Measurements from ENCODE around the gene DDX51. TPM values are rescaled to one million over a fixed set of nuclear protein-coding genes. Genes with fewer than 3 reads are reported as not detected.

Gene DDX51
- total RNA-seq: 10 to 100 TPM; 29.5 to 83.7 TPM

GRCh38 chr12:132144115-132144809 is at the start of gene DDX51, which contains the start of gene NOC4L:
DDX51 (minus strand) TSS chr12:132144319; CDS start chr12:132144296, 23 bp downstream.
NOC4L (plus strand) TSS chr12:132144457; CDS start chr12:132144489, 32 bp downstream.
- no peaks in the 10 kb centered on the region for H3K9me3 Mint-ChIP-seq
- peak within 1 kb of the TSS; percentile 93 for H3K4me3 Mint-ChIP-seq
- DNase-seq (ENCODE audit: low spot score): peak; percentile 96
- H3K36me3 Mint-ChIP-seq: no peaks in the 10 kb centered on the region
- peaks cover 24% of the 10 kb centered on the region in 2 donors for H3K4me1 Mint-ChIP-seq (ENCODE audit: low read depth in 2 of 2)
- H3K27ac Mint-ChIP-seq: peak within 1 kb of the TSS; percentile 77 to 93
- peak; percentile 94 to 97 for ATAC-seq
- H3K27me3 Mint-ChIP-seq: no peaks in the 10 kb centered on the region

GRCh38 chr12:132191715-132192553 is 47.8 kb upstream of the DDX51 start:
- DNase-seq (ENCODE audit: low spot score) (no peak), ATAC-seq (no peak)
- Mint-ChIP-seq H3K4me1 (ENCODE audit: low read depth in 2 of 2) (peaks cover 5 to 8% of the 10 kb centered on the region in 2 donors), H3K36me3 (no peaks in the 10 kb centered on the region), H3K27ac (no peak overlapping the region), H3K27me3 (peaks cover 0 to 5% of the 10 kb centered on the region in 2 donors), H3K4me3 (no peak overlapping the region), H3K9me3 (peaks cover 3% of the 10 kb centered on the region)

GRCh38 chr12:132190834-132191500 is 46.8 kb upstream of the DDX51 start:
- Mint-ChIP-seq H3K4me1 (ENCODE audit: low read depth in 2 of 2) (peaks cover 6 to 11% of the 10 kb centered on the region in 2 donors), H3K27ac (no peak overlapping the region), H3K27me3 (peaks cover 0 to 5% of the 10 kb centered on the region in 2 donors), H3K9me3 (peaks cover 3% of the 10 kb centered on the region), H3K36me3 (peaks cover under 1% of the 10 kb centered on the region), H3K4me3 (no peak overlapping the region)
- DNase-seq (ENCODE audit: low spot score) (no peak), ATAC-seq (no peak)

- peak overlapping the region; percentile 15 to 70 for H3K27ac Mint-ChIP-seq
- peaks cover 0 to 5% of the 10 kb centered on the region in 2 donors for H3K27me3 Mint-ChIP-seq
- ATAC-seq: peak; percentile 41 to 46
- peaks cover 5% of the 10 kb centered on the region for H3K36me3 Mint-ChIP-seq
- no peak for DNase-seq (ENCODE audit: low spot score)
- peak overlapping the region; percentile 91 for H3K4me3 Mint-ChIP-seq
- peaks cover 3% of the 10 kb centered on the region for H3K9me3 Mint-ChIP-seq
- peaks cover 11 to 16% of the 10 kb centered on the region in 2 donors for H3K4me1 Mint-ChIP-seq (ENCODE audit: low read depth in 2 of 2)
Observed at GRCh38 chr12:132190012-132190755, 46.1 kb upstream of the DDX51 start.

- peaks cover 11 to 17% of the 10 kb centered on the region in 2 donors for H3K4me1 Mint-ChIP-seq (ENCODE audit: low read depth in 2 of 2)
- ATAC-seq (peak; percentile 97 to 98), DNase-seq (ENCODE audit: low spot score) (peak; percentile 96)
- H3K9me3 Mint-ChIP-seq: peaks cover 3% of the 10 kb centered on the region
- peaks cover 0 to 5% of the 10 kb centered on the region in 2 donors for H3K27me3 Mint-ChIP-seq
- H3K27ac Mint-ChIP-seq: peak overlapping the region; percentile 15 to 70
- H3K36me3 Mint-ChIP-seq: peaks cover 5% of the 10 kb centered on the region
- peak overlapping the region; percentile 91 for H3K4me3 Mint-ChIP-seq
Observed at GRCh38 chr12:132189378-132190011, 45.4 kb upstream of the DDX51 start.

- Mint-ChIP-seq H3K9me3 (peaks cover 3% of the 10 kb centered on the region), H3K36me3 (peaks cover 5% of the 10 kb centered on the region), H3K4me1 (ENCODE audit: low read depth in 2 of 2) (peaks cover 11 to 17% of the 10 kb centered on the region in 2 donors), H3K4me3 (peak overlapping the region; percentile 91), H3K27me3 (peaks cover 0 to 2% of the 10 kb centered on the region in 2 donors), H3K27ac (peak overlapping the region; percentile 15 to 70)
- no peak for ATAC-seq
- DNase-seq (ENCODE audit: low spot score): no peak
Observed at GRCh38 chr12:132188916-132189325, 44.8 kb upstream of the DDX51 start.

- ATAC-seq: no peak
- H3K4me3 Mint-ChIP-seq: no peak overlapping the region
- H3K36me3 Mint-ChIP-seq: peaks cover 5% of the 10 kb centered on the region
- H3K9me3 Mint-ChIP-seq: peaks cover 2% of the 10 kb centered on the region
- no peak for DNase-seq (ENCODE audit: low spot score)
- H3K27me3 Mint-ChIP-seq: peaks cover 0 to 1% of the 10 kb centered on the region in 2 donors
- peaks cover 11 to 17% of the 10 kb centered on the region in 2 donors for H3K4me1 Mint-ChIP-seq (ENCODE audit: low read depth in 2 of 2)
- no peak overlapping the region for H3K27ac Mint-ChIP-seq
Observed at GRCh38 chr12:132188451-132188901, 44.4 kb upstream of the DDX51 start.

- Mint-ChIP-seq H3K27me3 (no peaks in the 10 kb centered on the region), H3K36me3 (peaks cover 5% of the 10 kb centered on the region), H3K4me3 (no peak overlapping the region), H3K27ac (no peak overlapping the region), H3K9me3 (no peaks in the 10 kb centered on the region), H3K4me1 (ENCODE audit: low read depth in 2 of 2) (peaks cover 11 to 17% of the 10 kb centered on the region in 2 donors)
- ATAC-seq (no peak), DNase-seq (ENCODE audit: low spot score) (no peak)
Observed at GRCh38 chr12:132187646-132188450, 43.7 kb upstream of the DDX51 start.

GRCh38 chr12:132186857-132187620 is 42.9 kb upstream of the DDX51 start:
- Mint-ChIP-seq H3K27me3 (no peaks in the 10 kb centered on the region), H3K9me3 (no peaks in the 10 kb centered on the region), H3K4me3 (no peak overlapping the region), H3K27ac (peak overlapping the region in 1 of 2 donors; percentile 77), H3K4me1 (ENCODE audit: low read depth in 2 of 2) (peaks cover 11 to 17% of the 10 kb centered on the region in 2 donors), H3K36me3 (peaks cover 5% of the 10 kb centered on the region)
- DNase-seq (ENCODE audit: low spot score) (no peak), ATAC-seq (no peak)

GRCh38 chr12:132186208-132186856 is 42.2 kb upstream of the DDX51 start:
- DNase-seq (ENCODE audit: low spot score) (no peak), ATAC-seq (no peak)
- peaks cover 11 to 17% of the 10 kb centered on the region in 2 donors for H3K4me1 Mint-ChIP-seq (ENCODE audit: low read depth in 2 of 2)
- peak overlapping the region; percentile 83 for H3K4me3 Mint-ChIP-seq
- H3K9me3 Mint-ChIP-seq: no peaks in the 10 kb centered on the region
- no peaks in the 10 kb centered on the region for H3K27me3 Mint-ChIP-seq
- peaks cover 5% of the 10 kb centered on the region for H3K36me3 Mint-ChIP-seq
- peak overlapping the region; percentile 77 to 82 for H3K27ac Mint-ChIP-seq

GRCh38 chr12:132185705-132186104 is 41.6 kb upstream of the DDX51 start:
- Mint-ChIP-seq H3K4me3 (peak overlapping the region; percentile 83), H3K4me1 (ENCODE audit: low read depth in 2 of 2) (peaks cover 11 to 17% of the 10 kb centered on the region in 2 donors), H3K27ac (peak overlapping the region; percentile 77 to 82), H3K9me3 (no peaks in the 10 kb centered on the region), H3K27me3 (no peaks in the 10 kb centered on the region), H3K36me3 (peaks cover 5% of the 10 kb centered on the region)
- no peak for ATAC-seq
- no peak for DNase-seq (ENCODE audit: low spot score)

Measured in natural killer cell treated with Interleukin-12 subunit alpha and Interleukin-12 subunit beta and Interleukin-15 and Interleukin-18, amount 100 ng/mL, for 72 hours (primary cell).